H54 (cell line): ENCODE results near the gene MTF1.

Source experiments
- DNase-seq: peaks from one replicate; pipeline ENCODE4 v3.0.0; 2011; ENCODE audit warnings: low spot score, mixed read lengths; ENCODE audit not compliant: insufficient read length
- FAIRE-seq: peaks from 3 replicates; lab custom pipeline; 2011; peaks lifted over from hg19 to GRCh38; lab: Jason Lieb, UNC
- POLR2A ChIP-seq: IDR thresholded peaks from 2 replicates; pipeline ENCODE4 v1.6.1; 2011; ENCODE audit warnings: low read depth, mild to moderate bottlenecking, low read length

Gene MTF1

DNA sequence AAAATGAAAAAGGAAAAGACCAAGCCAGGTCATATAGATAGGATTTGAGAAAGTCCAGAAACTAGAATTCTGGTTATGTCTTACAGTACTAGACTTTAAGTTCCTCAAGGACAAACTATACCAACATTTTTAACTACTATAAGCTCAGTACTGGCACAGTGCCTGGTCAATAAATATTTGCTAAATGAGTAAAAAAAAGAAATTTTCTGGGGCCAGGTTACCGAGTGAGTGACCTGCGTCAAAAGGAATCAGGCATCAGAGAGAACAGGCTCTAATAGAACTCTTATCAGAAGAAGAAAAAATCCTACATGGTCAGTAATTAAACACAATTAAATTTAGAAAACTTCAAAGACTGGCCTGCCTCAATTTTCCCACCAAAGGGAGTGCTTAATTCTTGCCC is 27.6 kb downstream of the MTF1 start:
- no peak for TF ChIP-seq POLR2A
- no peak for DNase-seq
- FAIRE-seq = no peak

DNA sequence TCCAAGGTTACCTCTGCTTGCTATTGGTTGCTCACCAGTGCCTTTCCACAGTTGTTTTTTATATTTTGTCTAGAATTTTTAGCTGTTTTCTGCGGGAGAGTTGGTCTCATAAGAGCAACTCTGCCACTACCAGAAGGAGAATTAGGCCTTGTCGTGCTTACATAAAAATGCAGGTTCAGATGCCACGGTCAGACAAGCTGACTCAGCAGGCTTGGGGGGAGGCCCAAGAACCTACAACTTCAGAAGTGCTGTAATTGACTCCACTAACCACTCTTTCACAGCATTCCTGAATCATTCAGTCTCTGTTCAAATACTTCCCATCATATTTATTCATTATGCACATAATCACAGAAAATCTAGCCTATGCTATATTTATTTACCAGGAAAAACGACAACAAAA is 28.3 kb downstream of the MTF1 start:
- FAIRE-seq (no peak), DNase-seq (no peak)
- TF ChIP-seq POLR2A = no peak

DNA sequence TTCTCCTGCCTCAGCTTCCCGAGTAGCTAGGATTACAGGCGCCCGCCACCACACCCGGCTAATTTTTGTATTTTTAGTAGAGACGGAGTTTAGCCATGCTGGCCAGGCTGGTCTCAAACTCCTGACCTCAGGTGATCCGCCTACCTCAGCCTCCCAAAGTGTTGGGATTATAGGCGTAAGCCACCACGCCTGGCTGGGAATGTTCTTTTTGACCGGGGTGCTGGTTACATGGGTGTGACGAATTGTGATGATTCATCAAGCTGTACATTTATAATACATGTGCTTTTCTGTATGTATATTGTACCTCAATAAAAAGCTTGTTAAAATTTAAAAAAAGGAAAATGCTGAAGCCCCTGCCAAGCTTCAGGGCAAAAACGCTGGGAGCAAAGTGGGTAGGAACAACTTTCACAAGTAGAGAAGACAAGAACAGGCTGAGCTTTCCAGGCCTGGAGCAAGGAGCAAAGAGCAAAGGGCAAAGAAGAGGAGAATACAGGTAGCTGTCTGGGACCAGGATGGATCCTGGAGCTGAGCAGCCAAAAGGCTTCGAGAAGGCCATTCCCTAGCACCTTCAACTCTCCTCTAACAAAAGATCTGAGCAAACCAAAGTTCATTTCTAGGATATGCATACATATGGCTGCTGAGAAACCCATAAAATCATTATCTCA is 30.9 kb downstream of the MTF1 start:
- no peak for TF ChIP-seq POLR2A
- no peak for DNase-seq
- FAIRE-seq = no peak

DNA sequence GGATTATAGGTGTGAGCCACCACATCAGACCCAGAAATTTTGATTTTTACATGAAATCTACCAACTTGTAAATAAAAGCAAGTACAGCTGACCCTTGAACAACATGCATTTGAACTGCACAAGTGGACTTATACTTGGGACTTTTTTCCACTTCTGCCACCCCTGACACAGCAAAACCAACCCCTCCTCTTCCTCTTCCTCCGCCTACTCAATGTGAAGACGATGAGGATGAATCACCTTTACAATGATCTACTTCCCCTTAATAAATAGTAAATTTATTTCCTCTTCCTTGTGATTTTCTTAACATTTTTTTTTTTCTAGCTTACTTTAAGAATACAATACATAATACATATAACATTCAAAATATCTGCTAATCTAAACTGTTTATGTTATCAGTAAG is 33.9 kb downstream of the MTF1 start:
- DNase-seq (no peak), FAIRE-seq (no peak)
- TF ChIP-seq POLR2A = no peak

DNA sequence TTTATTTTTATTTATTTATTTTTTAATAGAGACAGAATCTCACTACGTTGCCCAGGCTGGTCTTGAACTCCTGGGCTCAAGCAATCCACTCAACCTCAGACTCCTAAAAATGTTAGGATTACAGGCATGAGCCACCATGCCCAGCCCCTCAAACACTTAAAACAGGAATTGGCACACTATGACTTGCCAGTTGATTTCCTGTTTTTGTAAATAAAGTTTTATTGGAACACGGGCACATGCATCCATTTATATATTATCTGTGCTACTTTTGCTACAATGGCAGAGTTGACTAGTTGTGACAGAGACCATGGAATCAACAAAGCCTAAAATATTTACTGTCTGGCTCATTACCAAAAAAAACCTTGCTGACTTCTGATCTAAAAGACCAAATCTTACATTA is 35.4 kb downstream of the MTF1 start:
- TF ChIP-seq POLR2A = no peak
- FAIRE-seq (no peak), DNase-seq (no peak)

DNA sequence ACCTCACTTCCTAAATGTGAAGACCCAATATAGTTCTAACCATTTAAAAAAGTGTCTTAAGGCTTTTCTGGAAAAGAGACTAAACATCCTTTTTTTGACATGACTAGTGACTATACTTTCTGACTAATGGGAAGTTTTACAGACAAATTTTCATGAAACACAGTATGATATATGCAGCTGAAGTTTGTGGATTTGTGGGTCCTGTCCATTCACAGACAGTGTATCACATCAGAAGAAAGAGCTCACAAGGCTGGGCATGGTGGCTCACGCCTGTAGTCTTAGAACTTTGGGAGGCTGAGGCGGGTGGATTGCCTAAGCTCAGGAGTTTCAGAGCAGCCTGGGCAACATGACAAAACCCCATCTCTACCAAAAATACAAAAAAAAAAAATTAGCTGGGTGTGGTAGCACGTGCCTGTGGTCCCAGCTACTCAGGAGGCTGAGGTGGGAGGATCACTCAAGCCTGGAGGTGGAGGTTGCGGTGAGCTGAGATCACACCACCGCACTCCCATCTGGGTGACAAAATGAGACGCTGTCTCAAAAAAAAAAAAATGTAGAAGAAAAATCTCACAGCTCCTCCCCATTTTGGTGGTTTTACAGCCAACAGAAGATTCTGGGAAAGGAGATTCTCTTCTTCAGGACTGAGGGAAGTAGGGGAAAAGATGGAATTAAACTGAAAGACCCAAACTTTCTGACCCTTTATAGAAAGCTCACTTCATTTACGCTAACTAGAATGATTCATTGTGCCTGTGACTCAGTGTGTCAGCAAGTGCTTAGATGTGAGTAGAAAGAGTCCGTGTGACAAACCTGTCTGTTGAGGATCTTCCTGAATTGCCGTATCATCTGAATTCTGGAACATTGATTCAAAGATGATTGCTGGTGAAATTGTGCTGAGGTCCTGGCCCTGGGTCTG is 36.2 kb downstream of the MTF1 start:
- no peak for TF ChIP-seq POLR2A
- FAIRE-seq (no peak), DNase-seq (no peak)

DNA sequence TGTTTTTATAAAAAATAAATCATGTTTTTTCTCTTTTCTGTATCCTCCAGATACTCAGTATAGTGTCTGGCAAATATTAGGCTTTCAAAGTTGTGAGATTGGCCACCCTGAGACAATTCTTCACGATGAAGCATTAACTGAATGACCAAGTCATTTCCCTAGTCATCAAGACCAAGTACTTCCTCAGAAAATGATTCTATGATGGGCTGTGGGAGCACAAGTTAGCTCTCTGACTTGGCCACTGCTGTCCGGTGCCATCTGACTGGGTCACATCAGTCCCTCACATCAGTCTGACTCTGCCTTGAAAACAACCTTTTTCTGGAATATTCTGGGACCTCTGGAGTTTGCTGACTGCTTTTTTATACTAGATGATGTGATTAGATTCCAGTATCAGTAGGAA is 37.9 kb downstream of the MTF1 start:
- DNase-seq (no peak), FAIRE-seq (no peak)
- TF ChIP-seq POLR2A = no peak

DNA sequence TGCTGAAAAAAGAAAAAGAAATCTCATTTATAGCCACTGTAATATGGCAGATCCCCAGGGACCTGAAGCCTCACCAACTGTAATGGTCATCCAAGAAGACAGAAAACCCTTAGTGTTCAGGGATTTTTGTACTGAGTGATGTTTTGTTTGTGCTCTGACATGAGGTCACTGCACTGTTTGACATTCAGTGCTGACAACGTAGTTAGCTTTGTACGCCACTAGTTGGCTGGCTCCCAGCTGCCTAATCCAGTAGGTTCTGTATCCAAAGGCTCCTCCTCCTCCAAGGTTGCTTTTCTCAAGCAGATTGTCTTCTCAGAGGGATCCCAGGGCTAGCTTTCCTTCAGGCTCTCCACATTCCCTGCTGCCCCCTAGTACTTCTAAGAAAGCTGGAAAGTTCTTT is 41.9 kb downstream of the MTF1 start:
- no peak for TF ChIP-seq POLR2A
- no peak for DNase-seq
- no peak for FAIRE-seq

DNA sequence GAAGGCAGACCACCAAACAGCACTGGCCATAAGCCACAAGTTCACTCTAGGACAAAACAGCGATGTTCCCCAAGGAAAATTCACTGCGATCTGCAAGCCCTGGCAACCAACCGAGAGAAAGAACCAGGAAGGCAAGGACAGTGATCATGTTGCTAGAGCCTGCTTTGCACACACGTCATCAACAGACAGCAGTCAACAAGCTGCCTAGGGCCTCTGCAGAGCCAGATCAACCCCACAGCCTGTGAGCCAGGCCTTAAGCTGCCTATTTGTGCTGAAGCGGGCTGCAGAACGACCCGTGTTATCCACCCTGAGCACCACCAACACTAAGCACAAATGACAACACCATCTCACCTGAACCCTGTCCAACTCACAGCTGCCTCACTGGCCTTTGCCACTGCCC is 45.1 kb downstream of the MTF1 start:
- DNase-seq = no peak
- no peak for TF ChIP-seq POLR2A
- FAIRE-seq = no peak

DNA sequence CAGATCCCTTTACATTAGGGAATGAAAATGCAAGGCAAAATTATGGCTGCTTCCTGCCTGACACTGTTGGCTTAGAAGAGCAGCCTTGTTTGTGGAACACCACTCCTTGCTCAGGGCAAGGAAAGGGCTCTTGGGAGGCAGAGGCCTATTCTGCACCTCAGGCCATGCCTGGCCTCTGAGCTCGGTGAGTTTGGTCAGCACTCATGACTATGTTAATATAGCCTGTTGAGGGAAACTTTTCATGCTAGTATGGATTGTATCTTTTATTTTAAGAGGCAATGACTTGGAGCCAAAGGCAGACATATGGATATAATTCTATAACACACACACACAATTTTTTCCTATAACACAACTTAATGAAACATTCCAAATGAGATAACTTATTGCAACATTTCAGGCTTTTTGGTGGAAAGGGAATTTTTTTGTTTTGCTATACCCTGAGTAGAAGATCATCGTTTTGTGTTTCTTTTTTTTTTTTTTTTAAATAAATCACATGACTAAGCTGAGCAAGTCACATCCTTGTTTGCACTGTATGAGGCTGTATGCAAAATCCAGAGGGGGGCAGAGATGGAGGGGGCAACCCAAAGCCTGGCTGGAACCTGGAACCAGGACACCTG is 45.8 kb downstream of the MTF1 start:
- no peak for FAIRE-seq

DNA sequence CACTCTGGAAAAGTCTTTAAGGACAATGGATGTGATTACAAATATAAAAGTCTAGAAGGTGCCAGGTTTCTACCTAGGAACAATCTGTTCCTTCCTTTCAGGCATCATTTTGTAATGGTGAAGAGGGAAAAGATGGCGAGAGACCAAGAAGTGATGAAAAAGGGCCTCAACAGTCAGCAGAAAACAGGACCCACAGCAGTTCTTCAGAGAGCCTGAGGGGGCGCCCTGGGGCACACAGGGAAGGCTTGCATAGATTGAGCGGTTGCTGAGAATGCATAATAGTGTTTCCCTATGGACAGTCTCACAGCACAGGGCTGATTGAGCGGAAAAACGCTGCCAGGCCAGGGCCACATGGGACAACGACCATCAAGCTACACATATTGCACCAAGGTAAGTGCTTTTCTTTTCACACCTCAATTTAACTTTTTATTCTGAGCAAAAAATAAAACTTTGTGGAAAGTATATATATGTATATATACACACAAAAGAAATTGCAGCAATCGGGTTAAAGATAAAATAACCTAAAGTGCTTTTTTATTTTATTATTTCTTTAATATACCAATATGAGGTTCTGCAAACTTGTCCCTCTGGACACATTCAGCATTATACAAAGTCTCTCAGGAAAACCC is 48.3 kb downstream of the MTF1 start:
- FAIRE-seq = peak; percentile 20
- no peak for TF ChIP-seq POLR2A
- DNase-seq = peak; percentile 65

More for the DNA sequence above, 45.8 kb downstream of the MTF1 start:
- TF ChIP-seq POLR2A = no peak
- no peak for DNase-seq

DNA sequence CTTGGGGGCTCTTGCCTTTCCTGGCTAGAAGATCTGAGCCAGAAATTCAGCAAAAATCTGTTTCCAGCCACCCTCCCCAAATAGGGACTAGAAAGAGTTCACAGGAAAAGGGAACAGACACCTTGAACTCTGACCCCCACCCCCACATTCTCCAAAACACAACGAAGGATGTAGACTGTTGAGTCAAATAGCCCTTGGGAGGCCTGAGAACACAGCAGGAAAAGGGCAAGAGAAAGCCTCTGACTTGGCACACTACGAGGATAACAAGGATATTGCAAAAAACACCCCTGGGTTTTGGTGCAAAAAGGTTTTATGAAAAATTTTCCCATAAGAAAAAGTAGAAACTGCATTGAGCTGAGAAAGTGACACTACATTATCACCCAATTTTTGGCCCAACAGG is 49.5 kb downstream of the MTF1 start:
- DNase-seq = no peak
- no peak for FAIRE-seq
- no peak for TF ChIP-seq POLR2A

DNA sequence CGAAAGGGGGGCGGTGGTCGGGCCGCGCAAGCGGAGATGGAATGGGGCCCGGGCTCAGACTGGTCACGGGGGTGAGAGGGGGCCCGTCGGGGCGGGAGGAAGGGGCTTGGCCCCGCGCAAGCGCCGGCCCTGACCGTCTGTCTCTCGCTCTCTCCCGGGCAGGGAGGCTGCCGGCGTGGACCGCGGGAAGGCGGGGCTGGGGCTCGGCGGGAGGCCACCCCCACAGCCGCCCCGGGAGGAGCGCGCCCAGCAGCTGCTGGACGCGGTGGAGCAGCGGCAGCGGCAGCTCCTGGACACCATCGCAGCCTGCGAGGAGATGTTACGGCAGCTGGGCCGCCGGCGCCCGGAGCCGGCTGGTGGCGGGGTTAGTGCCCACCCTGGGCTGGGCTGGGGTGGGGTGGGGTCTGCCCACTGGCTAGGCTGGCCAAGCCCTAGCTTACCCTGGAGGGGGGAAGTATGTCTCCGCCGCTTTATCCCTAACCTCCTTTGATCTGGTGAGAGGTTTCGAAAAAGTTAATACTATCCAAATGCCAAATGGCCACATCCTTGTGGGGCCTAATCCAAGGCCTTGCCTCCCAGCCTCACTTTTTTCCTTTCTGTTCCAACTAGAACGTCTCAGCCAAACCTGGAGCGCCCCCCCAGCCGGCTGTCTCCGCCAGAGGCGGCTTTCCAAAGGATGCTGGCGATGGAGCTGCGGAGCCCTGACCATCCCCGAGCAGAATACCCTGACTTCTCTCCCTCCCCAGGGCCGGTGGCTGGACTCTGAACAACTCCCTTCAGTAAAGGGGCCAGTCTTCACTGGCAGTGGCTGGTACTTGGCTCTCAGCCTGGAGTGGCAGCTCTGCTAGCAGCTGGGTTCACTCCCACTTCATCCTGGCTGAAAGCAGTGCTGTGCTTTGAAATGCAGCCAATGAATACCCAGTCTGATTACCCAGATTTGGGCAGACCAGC is 50.7 kb downstream of the MTF1 start:
- DNase-seq = peak; percentile 91
- TF ChIP-seq POLR2A = peak; percentile 62
- FAIRE-seq = no peak
